Natural killer cell treated with Interleukin-12 subunit alpha and Interleukin-12 subunit beta and Interleukin-15 and Interleukin-18, amount 100 ng/mL, for 72 hours (primary cell): ENCODE measurements around the gene TRPM3. TPM values are rescaled to one million over a fixed set of nuclear protein-coding genes. Genes with fewer than 3 reads are reported as not detected.

Experiments used
- ATAC-seq, 2 donors: fragments of 150-1000 bp; cut with Tn5 transposase in 1 of 2; sonication (Bioruptor Pico), chemical (Tn5 transposase) in 1 of 2; 2 replicates each; pipeline ENCODE4 v1.10.0; 2021
- DNase-seq: peaks from one replicate; pipeline ENCODE4 v3.0.0; 2022; ENCODE audit warnings: low spot score
- H3K27ac Mint-ChIP-seq, 2 donors: 1 replicate in 1 of 2; 2 replicates in 1 of 2; pipeline ENCODE4 v1.8.0; 2022; ENCODE audit warnings: mixed read lengths in 2 of 2, mild to moderate bottlenecking in 1 of 2, moderate library complexity in 1 of 2
- H3K27me3 Mint-ChIP-seq, 2 donors: 1 replicate in 1 of 2; 2 replicates in 1 of 2; pipeline ENCODE4 v1.8.0; 2022; ENCODE audit warnings: mixed read lengths in 2 of 2
- H3K36me3 Mint-ChIP-seq: one replicate; pipeline ENCODE4 v1.8.0; 2022; ENCODE audit warnings: mixed read lengths
- H3K4me1 Mint-ChIP-seq, 2 donors: 1 replicate in 1 of 2; 2 replicates in 1 of 2; pipeline ENCODE4 v1.8.0; 2022; ENCODE audit warnings: low read depth in 2 of 2, mixed read lengths in 2 of 2, mild to moderate bottlenecking in 1 of 2
- H3K4me3 Mint-ChIP-seq: one replicate; pipeline ENCODE4 v1.8.0; 2022; ENCODE audit warnings: mixed read lengths
- H3K9me3 Mint-ChIP-seq: 2 replicates; pipeline ENCODE4 v1.8.0; 2022; ENCODE audit warnings: mixed read lengths
- total RNA-seq, 2 donors: library from RNA; stranded (reverse); gene quantifications; one replicate each; pipeline ENCODE4 v1.2.3, GENCODE V29; 2022

Gene TRPM3
- total RNA-seq, 2 donors from 2014 or later = not detected

DNA sequence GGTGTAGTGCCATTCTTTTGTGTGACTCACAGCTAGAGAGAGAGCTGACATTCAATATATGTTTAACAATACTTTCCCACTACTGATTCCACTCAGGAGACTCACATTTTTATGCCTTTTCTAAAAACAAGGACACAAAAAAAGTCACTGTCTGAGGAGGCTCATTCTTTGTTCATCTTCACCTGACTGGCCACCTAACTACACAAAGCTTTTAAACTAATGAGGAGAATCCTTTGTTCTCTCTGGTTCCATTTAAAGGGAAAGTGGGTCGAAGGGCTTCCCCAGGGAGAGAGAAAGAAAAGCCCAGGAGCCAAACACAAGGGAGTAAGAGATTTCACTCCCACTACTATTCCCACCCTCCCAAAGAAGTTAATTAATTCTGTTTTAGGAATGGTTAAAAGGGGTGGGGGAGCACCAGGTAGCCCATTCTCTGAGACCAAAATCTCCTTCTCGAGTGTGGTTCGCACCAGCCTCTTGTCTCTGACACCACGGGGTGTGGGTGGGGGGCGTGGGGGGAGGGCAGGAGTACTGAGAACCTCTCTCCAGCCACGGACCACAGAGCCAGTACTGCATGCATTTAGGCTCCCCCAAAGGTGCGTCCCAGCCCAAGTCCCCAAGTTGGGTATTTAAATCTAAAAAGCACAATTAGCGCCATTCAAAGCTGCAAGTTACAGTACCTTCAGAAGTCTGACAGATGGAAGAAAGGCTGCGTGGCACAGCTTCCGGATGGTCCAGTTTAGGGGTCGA, 747 bp downstream of the TRPM3 start:
- Mint-ChIP-seq H3K4me3 (no peak overlapping the region), H3K36me3 (no peaks in the 10 kb centered on the region), H3K27ac (no peak overlapping the region), H3K4me1 (no peaks in the 10 kb centered on the region), H3K27me3 (peaks cover 9% of the 10 kb centered on the region in 2 donors), H3K9me3 (no peaks in the 10 kb centered on the region)
- DNase-seq (no peak), ATAC-seq (no peak)

DNA sequence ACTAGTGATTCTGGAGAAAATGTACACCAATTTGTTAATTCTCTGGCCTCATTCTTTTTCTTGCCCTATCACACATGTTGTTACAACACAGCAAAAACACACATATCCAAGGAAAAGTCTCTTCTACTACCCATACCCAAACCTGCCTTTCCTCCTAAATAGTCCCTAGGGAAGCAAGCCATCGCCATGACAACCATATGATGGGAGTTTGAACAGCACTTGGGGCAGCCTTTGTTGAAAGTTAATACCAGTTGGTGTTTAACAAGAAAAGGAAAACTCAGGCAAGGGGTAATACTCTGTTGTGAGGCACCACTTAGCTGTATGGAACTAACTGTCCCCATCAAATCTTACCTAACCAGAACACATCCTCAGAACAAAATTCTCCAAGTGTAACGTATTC, 1.7 kb downstream of the TRPM3 start:
- Mint-ChIP-seq H3K4me1 (no peaks in the 10 kb centered on the region), H3K36me3 (no peaks in the 10 kb centered on the region), H3K9me3 (no peaks in the 10 kb centered on the region), H3K27me3 (peaks cover 7 to 9% of the 10 kb centered on the region in 2 donors), H3K27ac (no peak overlapping the region), H3K4me3 (no peak overlapping the region)
- DNase-seq (no peak), ATAC-seq (no peak)

DNA sequence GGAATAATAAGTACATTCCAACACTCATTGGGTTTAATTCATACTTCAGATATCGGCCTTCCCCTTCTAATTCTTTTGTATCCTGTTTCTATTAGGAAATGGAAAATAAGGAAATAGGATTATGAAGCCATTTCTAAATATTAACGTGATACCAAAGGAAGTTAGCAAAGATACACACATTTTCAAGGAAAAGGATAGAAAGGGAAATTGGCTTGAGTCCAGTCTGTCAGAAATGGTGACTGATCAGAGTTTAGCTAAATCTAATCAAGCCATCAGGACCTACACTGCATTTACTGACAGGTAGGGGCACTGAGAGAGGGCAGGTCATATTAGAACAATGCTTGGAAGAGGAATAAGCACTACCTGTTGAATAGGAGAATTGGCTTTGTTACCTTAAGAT, 3.1 kb downstream of the TRPM3 start:
- ATAC-seq (no peak), DNase-seq (no peak)
- H3K4me1 Mint-ChIP-seq = no peaks in the 10 kb centered on the region
- no peak overlapping the region for H3K27ac Mint-ChIP-seq
- H3K4me3 Mint-ChIP-seq = no peak overlapping the region
- no peaks in the 10 kb centered on the region for H3K36me3 Mint-ChIP-seq
- no peaks in the 10 kb centered on the region for H3K9me3 Mint-ChIP-seq
- H3K27me3 Mint-ChIP-seq = peaks cover 5 to 9% of the 10 kb centered on the region in 2 donors

DNA sequence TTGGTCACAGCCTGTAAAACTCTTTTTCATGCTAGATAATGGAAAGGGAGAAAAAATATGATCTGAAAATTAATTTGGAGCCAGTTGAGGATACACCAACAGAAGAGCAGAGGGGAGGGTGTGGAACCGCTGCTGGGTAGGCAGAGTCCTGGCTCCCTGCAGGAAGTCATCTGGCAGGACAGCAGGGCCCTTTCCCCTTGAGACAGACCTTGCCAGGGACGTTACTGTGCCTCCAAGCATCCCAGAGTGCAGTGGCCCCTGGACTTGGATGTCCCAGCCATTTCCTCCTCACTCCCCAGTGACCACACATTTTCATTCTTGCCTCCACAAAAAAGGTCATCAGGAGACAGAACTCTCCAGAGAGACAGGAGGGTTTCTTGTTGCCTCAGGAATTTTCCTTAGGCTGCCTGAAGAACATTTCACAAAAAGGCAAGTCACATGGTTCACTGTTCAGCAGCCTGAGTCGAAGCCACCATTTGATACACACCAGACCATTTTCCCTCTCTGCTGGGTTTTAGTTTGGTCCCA, 5.9 kb downstream of the TRPM3 start:
- no peaks in the 10 kb centered on the region for H3K9me3 Mint-ChIP-seq
- no peaks in the 10 kb centered on the region for H3K36me3 Mint-ChIP-seq
- DNase-seq = no peak
- H3K4me1 Mint-ChIP-seq = no peaks in the 10 kb centered on the region
- no peak for ATAC-seq
- no peaks in the 10 kb centered on the region for H3K27me3 Mint-ChIP-seq
- H3K4me3 Mint-ChIP-seq = no peak overlapping the region
- no peak overlapping the region for H3K27ac Mint-ChIP-seq

DNA sequence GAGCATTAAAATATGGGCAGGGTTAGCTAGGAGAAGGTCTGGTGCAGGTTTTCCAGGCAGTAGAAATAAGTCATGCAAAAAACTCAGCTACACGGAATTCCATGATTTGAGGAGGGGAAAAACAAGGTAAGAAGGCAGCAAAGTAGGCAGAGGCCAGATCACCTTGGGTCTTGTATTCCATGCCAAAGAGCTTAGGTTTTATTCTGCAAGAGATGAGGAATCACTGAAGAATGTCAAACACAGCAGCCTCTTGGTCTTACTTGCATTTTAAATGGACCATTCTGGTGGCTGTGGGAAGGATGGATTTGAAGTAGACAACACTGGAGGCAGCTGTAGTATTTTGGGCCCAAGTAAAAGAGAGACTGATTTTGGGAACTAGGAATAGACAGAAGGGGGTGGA, 8.6 kb downstream of the TRPM3 start:
- no peaks in the 10 kb centered on the region for H3K9me3 Mint-ChIP-seq
- no peak overlapping the region for H3K27ac Mint-ChIP-seq
- no peak for ATAC-seq
- DNase-seq = no peak
- no peaks in the 10 kb centered on the region for H3K36me3 Mint-ChIP-seq
- no peak overlapping the region for H3K4me3 Mint-ChIP-seq
- no peaks in the 10 kb centered on the region for H3K27me3 Mint-ChIP-seq
- H3K4me1 Mint-ChIP-seq = no peaks in the 10 kb centered on the region

DNA sequence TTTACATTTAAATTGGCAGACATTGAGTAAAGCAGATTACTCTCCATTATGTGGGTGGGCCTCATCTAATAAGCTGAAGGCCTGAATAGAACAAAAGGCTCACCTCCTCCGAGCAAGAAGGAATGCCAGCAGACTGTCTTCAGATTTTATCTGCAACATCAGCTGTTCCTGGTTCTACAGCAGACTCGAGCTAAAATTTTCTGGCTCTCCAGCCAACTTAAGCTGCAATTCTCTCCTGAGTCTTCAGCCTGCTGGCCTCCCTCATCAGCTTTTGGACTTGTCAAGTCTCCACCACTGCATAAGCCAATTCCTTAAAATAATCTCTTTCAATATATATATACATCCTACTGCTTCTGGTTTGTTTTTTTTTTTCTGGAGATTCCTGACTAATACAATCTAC, 12.5 kb downstream of the TRPM3 start:
- Mint-ChIP-seq H3K36me3 (no peaks in the 10 kb centered on the region), H3K27ac (no peak overlapping the region), H3K4me3 (no peak overlapping the region), H3K4me1 (no peaks in the 10 kb centered on the region), H3K9me3 (no peaks in the 10 kb centered on the region), H3K27me3 (no peaks in the 10 kb centered on the region)
- no peak for ATAC-seq
- no peak for DNase-seq

DNA sequence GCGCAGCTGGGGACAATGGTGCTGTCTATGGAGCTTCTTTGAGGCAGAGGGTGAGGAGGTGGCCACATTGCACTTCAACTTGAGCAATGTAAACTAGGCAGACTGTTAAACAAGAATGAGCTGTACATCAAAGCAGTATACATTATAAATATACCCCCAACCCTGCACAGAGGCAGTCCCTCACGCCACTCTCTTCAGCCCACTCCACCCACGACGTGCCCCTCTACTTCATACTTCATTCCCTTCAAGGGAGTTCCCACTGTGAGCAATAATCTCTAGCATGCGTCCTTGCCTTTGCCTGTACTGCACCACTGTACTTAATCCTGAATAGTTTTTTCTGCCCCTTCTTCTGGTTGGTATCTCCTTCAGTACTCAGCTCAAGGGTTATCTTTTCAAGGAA, 14.4 kb downstream of the TRPM3 start:
- Mint-ChIP-seq H3K27me3 (no peaks in the 10 kb centered on the region), H3K27ac (no peak overlapping the region), H3K4me1 (no peaks in the 10 kb centered on the region), H3K4me3 (no peak overlapping the region), H3K36me3 (no peaks in the 10 kb centered on the region), H3K9me3 (no peaks in the 10 kb centered on the region)
- ATAC-seq (no peak), DNase-seq (no peak)

DNA sequence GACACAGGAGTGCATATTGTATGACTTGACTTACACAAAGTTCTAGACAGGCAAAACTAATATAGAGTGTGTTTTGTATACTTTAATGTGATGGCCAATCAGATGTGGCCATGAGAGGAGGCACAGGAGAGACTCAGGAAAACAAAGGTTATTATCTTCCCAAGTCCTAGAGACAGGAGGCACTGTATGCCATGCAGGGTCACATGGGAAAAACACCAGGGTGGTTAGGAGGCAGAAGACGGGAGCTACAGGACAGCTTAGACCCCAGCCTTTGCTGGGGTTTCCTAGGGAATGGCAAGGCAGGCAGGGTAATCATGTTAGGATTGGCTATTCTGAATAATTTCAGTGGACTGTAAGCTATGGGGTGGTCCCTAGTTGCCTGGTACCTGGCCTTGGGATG, 16.2 kb downstream of the TRPM3 start:
- no peak for ATAC-seq
- no peaks in the 10 kb centered on the region for H3K36me3 Mint-ChIP-seq
- H3K9me3 Mint-ChIP-seq = peaks cover 5% of the 10 kb centered on the region
- no peaks in the 10 kb centered on the region for H3K27me3 Mint-ChIP-seq
- DNase-seq = no peak
- H3K27ac Mint-ChIP-seq = no peak overlapping the region
- H3K4me1 Mint-ChIP-seq = no peaks in the 10 kb centered on the region
- no peak overlapping the region for H3K4me3 Mint-ChIP-seq

DNA sequence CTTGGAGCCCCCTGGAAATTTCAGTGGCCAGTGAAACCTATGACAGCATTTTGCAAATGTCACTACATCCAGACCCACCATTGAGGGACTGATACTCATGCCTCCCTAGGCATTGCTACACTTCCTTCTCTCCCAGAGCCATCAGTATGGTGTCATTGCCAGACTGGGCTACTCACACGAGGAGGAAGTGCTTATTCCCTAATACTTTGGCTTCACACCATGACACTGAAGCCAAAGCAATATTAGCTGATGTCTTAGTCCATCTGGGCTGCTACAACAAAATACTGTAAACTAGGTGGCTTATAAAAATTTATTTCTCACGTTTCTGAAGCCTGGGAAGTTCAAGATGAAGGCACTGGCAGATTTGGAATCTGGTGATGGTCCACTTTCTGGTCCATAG, 22.6 kb downstream of the TRPM3 start:
- Mint-ChIP-seq H3K27ac (no peak overlapping the region), H3K4me3 (no peak overlapping the region), H3K9me3 (peaks cover 5% of the 10 kb centered on the region), H3K4me1 (no peaks in the 10 kb centered on the region), H3K27me3 (no peaks in the 10 kb centered on the region), H3K36me3 (no peaks in the 10 kb centered on the region)
- DNase-seq = no peak
- ATAC-seq = no peak

DNA sequence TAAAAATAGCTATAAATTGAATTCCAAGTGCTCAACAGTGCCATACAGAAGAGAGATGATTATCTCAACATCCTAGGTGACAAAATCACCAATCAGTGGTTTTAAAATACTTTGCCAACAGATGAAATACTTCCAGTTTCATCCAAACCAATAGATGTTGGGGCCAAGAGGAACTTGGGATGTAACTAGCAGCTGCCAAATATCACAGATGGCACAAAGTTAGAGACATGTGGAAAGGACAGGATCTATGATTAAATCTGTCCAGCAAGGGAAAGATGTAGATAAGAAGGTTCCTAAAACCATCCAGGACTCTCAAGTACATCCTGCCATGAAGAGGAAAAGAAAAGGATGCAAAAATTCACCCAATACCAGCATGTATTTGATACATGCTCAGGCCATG, 23.8 kb downstream of the TRPM3 start:
- Mint-ChIP-seq H3K4me3 (no peak overlapping the region), H3K9me3 (peaks cover 5% of the 10 kb centered on the region), H3K36me3 (no peaks in the 10 kb centered on the region), H3K27me3 (no peaks in the 10 kb centered on the region), H3K27ac (no peak overlapping the region), H3K4me1 (no peaks in the 10 kb centered on the region)
- no peak for DNase-seq
- no peak for ATAC-seq

DNA sequence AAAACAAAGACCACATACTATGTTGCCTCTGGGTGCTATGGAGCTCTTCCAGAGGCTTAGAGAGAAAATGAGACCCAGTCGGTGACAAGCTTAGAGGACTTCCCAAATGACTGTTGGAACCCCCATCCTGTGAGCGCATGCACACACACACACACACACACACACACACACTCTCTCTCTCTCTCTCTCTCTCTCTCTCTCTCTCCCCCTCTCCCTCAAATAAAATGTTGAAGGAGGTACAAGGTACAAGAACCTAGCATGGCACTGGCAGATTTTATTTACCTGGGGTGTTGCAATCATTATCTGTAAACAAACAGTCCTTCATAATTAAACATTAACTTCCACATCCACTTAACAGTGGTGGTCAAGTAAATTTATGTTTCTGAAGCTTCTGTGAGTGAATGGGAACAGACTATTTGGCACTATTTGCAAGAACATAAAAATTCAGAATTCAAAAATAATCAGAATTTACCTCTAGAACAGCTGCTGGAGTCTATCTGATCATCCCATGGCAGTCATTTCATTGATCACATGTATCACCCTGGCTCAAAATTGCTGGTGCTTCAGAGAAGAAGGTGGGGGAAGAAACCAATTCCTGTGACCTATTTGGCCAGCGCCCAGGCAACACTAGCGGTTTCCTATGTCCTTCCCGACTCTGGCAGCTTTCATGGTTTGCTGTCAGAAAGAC, 24.9 kb downstream of the TRPM3 start:
- ATAC-seq (no peak), DNase-seq (no peak)
- no peak overlapping the region for H3K27ac Mint-ChIP-seq
- peaks cover 5% of the 10 kb centered on the region for H3K9me3 Mint-ChIP-seq
- H3K36me3 Mint-ChIP-seq = no peaks in the 10 kb centered on the region
- H3K4me3 Mint-ChIP-seq = no peak overlapping the region
- no peaks in the 10 kb centered on the region for H3K4me1 Mint-ChIP-seq
- H3K27me3 Mint-ChIP-seq = no peaks in the 10 kb centered on the region

DNA sequence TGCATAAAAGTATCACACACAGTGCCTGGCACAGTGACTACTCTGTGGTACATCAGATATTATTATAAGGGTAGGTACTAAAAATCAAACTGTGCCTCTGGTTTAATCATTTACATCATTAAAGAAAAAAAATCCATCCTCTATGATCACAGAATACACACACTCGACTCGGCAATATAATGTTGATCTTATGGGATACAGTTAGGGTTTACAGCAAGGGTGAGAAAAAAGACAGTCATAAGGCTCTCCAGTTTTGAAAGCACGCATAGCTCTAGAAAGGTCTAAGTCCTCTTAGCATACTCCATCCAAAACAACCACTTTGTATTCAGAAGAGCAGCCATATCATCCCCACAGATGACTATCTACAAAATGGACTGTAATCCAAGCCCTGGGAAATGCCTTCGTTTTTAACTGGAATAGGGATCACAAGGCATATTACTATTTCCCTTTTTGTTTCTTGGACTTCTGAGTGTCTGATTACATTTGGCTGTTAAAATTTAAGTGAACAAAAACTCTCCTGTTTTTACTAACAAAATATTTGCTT, 26.6 kb downstream of the TRPM3 start:
- DNase-seq = no peak
- no peak overlapping the region for H3K27ac Mint-ChIP-seq
- H3K27me3 Mint-ChIP-seq = no peaks in the 10 kb centered on the region
- ATAC-seq = no peak
- no peak overlapping the region for H3K4me3 Mint-ChIP-seq
- no peaks in the 10 kb centered on the region for H3K9me3 Mint-ChIP-seq
- H3K4me1 Mint-ChIP-seq = no peaks in the 10 kb centered on the region
- H3K36me3 Mint-ChIP-seq = no peaks in the 10 kb centered on the region

DNA sequence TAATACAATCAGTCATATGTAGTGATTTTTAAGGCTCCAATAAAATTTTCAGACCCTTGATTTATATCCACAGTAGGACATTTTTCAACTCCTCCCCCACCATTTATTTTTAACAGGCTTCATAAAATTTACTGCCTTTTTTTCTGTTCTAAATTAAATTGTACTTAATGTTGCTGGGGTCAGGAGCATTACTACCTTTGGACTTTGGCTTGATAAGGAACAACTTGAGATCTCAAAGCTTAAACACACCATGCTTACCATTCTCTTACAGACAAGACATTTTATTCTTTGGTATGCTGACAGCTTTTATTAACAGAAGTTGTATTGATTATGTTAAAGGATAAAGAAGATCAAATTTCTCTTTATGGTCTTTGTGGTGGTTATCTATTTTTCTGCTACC, 30.5 kb downstream of the TRPM3 start:
- no peak for ATAC-seq
- Mint-ChIP-seq H3K4me1 (no peaks in the 10 kb centered on the region), H3K36me3 (no peaks in the 10 kb centered on the region), H3K27me3 (no peaks in the 10 kb centered on the region), H3K4me3 (no peak overlapping the region), H3K9me3 (no peaks in the 10 kb centered on the region), H3K27ac (no peak overlapping the region)
- no peak for DNase-seq

DNA sequence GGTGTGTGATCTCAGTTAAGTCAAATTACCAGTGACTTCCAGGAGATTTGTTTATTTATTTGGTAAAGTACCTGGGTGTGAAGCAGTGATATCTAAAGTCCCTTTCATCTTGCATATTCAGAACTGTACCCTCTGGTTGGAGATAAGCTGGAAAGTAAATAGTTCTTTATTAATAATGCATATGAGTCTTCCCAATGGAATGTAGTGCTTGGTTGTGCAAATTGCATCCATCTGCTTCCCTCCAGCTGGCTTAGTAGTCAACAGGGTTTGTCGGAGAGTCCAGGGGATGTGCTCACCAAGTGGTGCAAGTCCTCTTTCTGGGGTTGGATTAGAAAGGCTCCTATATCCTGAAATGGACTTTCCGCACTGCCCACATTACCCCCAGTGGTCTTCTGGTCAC, 42.0 kb downstream of the TRPM3 start:
- no peak for ATAC-seq
- H3K4me1 Mint-ChIP-seq = no peaks in the 10 kb centered on the region

More for the DNA sequence above, 42.0 kb downstream of the TRPM3 start:
- H3K4me3 Mint-ChIP-seq = no peak overlapping the region
- H3K36me3 Mint-ChIP-seq = no peaks in the 10 kb centered on the region
- no peaks in the 10 kb centered on the region for H3K9me3 Mint-ChIP-seq
- H3K27me3 Mint-ChIP-seq = no peaks in the 10 kb centered on the region
- no peak overlapping the region for H3K27ac Mint-ChIP-seq
- no peak for DNase-seq
